Fibroblast of lung (primary cell): ENCODE measurements around the gene SLC6A19. TPM values are rescaled to one million over a fixed set of nuclear protein-coding genes. Genes with fewer than 3 reads are reported as not detected.

Experiments used
- DNase-seq, 2 donors: peaks; one replicate each; pipeline versions ENCODE4 v3.0.0 to v3.0.0-alpha.2; 2010; ENCODE audit warnings: low read depth in 2 of 2
- H2AFZ ChIP-seq: 2 replicates; pipeline ENCODE4 v1.5.1; 2012; ENCODE audit warnings: low read length, control low read depth, inconsistent platforms
- H3K27ac ChIP-seq: 2 replicates; pipeline ENCODE4 v1.5.1; 2011; ENCODE audit warnings: low read length, control low read depth; ENCODE audit not compliant: insufficient read depth
- H3K27me3 ChIP-seq: 2 replicates; pipeline ENCODE4 v1.5.1; 2011; ENCODE audit warnings: mild to moderate bottlenecking, low read length; ENCODE audit not compliant: control insufficient read depth, insufficient read depth
- H3K36me3 ChIP-seq: 2 replicates; pipeline ENCODE4 v1.5.1; 2011; ENCODE audit warnings: low read length; ENCODE audit not compliant: control insufficient read depth, insufficient read depth
- H3K4me1 ChIP-seq: 2 replicates; pipeline ENCODE4 v1.5.1; 2011; ENCODE audit warnings: low read length; ENCODE audit not compliant: control insufficient read depth, insufficient read depth; ENCODE audit errors: extremely low read depth
- H3K4me2 ChIP-seq: 2 replicates; pipeline ENCODE4 v1.5.1; 2011; ENCODE audit warnings: low read length, control low read depth; ENCODE audit not compliant: insufficient read depth; ENCODE audit errors: extremely low read depth
- H3K4me3 ChIP-seq, 4 experiments: fragments of 200-600 bp in 1 of 4; sonication (generic) in 1 of 4; replicated peaks in 1 of 4; 2 replicates each; pipeline ENCODE4 v1.5.1; 2011 to 2016; ENCODE audit warnings: low read length in 4 of 4, low read depth in 3 of 4, mild to moderate bottlenecking in 3 of 4, control low read depth in 2 of 4, inconsistent platforms in 1 of 4, mixed read lengths in 1 of 4; ENCODE audit not compliant: insufficient read depth in 1 of 4; ENCODE audit errors: control extremely low read depth in 1 of 4
- H3K79me2 ChIP-seq: 2 replicates; pipeline ENCODE4 v1.5.1; 2012; ENCODE audit warnings: mild to moderate bottlenecking, low read length, inconsistent platforms; ENCODE audit not compliant: control insufficient read depth, insufficient read depth
- H3K9ac ChIP-seq: 2 replicates; pipeline ENCODE4 v1.5.1; 2011; ENCODE audit warnings: mild to moderate bottlenecking, low read length, control low read depth; ENCODE audit not compliant: insufficient read depth
- H3K9me3 ChIP-seq: 2 replicates; pipeline ENCODE4 v1.5.1; 2012; ENCODE audit warnings: low read depth, low read length; ENCODE audit not compliant: control insufficient read depth, insufficient read depth
- H4K20me1 ChIP-seq: 2 replicates; pipeline ENCODE4 v1.5.1; 2011; ENCODE audit warnings: low read length; ENCODE audit not compliant: control insufficient read depth, insufficient read depth; ENCODE audit errors: extremely low read depth
- EZH2 ChIP-seq: IDR thresholded peaks from 2 replicates; pipeline ENCODE4 v1.5.1; 2012; ENCODE audit warnings: low read length, control low read depth, mild to moderate bottlenecking; ENCODE audit errors: missing control alignments
- polyA plus RNA-seq, 2 donors: library from polyadenylated mRNA; depleted of rRNA in 1 of 2; stranded (reverse) in 1 of 2; unstranded in 1 of 2; fragments of >200 nt; gene quantifications; 2 replicates each; pipeline ENCODE4 v1.2.1, GENCODE V29; 2011 to 2012; ENCODE audit warnings: missing spikeins in 1 of 2
- total RNA-seq: library from RNA; depleted of rRNA; stranded (reverse); fragments of >200 nt; gene quantifications from 2 replicates; pipeline ENCODE4 v1.2.1, GENCODE V29; 2014
- TF ChIP-seq, protein P1 (sequence below), 2 donors: IDR thresholded peaks in 1 of 2; conservative IDR thresholded peaks in 1 of 2; 1 replicate in 1 of 2; 2 replicates in 1 of 2; pipeline ENCODE4 v1.5.1; 2011 to 2012; ENCODE audit warnings: low read length in 2 of 2, control low read depth in 1 of 2, inconsistent platforms in 1 of 2, low read depth in 1 of 2, mild to moderate bottlenecking in 1 of 2

Gene SLC6A19
- total and polyA plus RNA-seq, 2 donors (not counting 1 experiment from before 2014, with no cell fraction given), result not detected

GRCh38 chr5:1222621-1223277, 21.4 kb downstream of the SLC6A19 start:
- H3K9me3 ChIP-seq, result peaks cover 7% of the 10 kb centered on the region
- no peak overlapping the region for H3K4me3 ChIP-seq
- no peak for TF ChIP-seq EZH2
- TF ChIP-seq, protein P1, sequence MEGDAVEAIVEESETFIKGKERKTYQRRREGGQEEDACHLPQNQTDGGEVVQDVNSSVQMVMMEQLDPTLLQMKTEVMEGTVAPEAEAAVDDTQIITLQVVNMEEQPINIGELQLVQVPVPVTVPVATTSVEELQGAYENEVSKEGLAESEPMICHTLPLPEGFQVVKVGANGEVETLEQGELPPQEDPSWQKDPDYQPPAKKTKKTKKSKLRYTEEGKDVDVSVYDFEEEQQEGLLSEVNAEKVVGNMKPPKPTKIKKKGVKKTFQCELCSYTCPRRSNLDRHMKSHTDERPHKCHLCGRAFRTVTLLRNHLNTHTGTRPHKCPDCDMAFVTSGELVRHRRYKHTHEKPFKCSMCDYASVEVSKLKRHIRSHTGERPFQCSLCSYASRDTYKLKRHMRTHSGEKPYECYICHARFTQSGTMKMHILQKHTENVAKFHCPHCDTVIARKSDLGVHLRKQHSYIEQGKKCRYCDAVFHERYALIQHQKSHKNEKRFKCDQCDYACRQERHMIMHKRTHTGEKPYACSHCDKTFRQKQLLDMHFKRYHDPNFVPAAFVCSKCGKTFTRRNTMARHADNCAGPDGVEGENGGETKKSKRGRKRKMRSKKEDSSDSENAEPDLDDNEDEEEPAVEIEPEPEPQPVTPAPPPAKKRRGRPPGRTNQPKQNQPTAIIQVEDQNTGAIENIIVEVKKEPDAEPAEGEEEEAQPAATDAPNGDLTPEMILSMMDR (conservative IDR thresholded peaks at IDR 0.05 in 1 of 2, IDR thresholded peaks at IDR 0.05 in 1 of 2; ENCODE audit: low read depth in 1 of 2, low read length in 2 of 2), result no peak
- H3K9ac ChIP-seq, result no peak overlapping the region
- H3K79me2 ChIP-seq, result no peaks in the 10 kb centered on the region
- no peaks in the 10 kb centered on the region for H4K20me1 ChIP-seq
- no peaks in the 10 kb centered on the region for H3K36me3 ChIP-seq
- H3K4me2 ChIP-seq, result no peak overlapping the region
- H2AFZ ChIP-seq, result no peak overlapping the region
- H3K4me1 ChIP-seq, result no peaks in the 10 kb centered on the region
- H3K27ac ChIP-seq, result no peak overlapping the region
- no peak for DNase-seq
- no peaks in the 10 kb centered on the region for H3K27me3 ChIP-seq

- H3K4me2 ChIP-seq, result no peak overlapping the region
- no peak overlapping the region for H2AFZ ChIP-seq
- TF ChIP-seq EZH2, result no peak
- TF ChIP-seq, protein P1 (conservative IDR thresholded peaks at IDR 0.05 in 1 of 2, IDR thresholded peaks at IDR 0.05 in 1 of 2; ENCODE audit: low read depth in 1 of 2, low read length in 2 of 2), result no peak
- no peaks in the 10 kb centered on the region for H3K36me3 ChIP-seq
- H3K4me3 ChIP-seq, result no peak overlapping the region
- H3K79me2 ChIP-seq, result no peaks in the 10 kb centered on the region
- H4K20me1 ChIP-seq, result no peaks in the 10 kb centered on the region
- H3K9ac ChIP-seq, result no peak overlapping the region
- no peak overlapping the region for H3K27ac ChIP-seq
- H3K27me3 ChIP-seq, result no peaks in the 10 kb centered on the region
- peaks cover 7% of the 10 kb centered on the region for H3K9me3 ChIP-seq
- no peaks in the 10 kb centered on the region for H3K4me1 ChIP-seq
- no peak for DNase-seq
These were observed 21.9 kb downstream of the SLC6A19 start for GRCh38 chr5:1223278-1223670.

DNA sequence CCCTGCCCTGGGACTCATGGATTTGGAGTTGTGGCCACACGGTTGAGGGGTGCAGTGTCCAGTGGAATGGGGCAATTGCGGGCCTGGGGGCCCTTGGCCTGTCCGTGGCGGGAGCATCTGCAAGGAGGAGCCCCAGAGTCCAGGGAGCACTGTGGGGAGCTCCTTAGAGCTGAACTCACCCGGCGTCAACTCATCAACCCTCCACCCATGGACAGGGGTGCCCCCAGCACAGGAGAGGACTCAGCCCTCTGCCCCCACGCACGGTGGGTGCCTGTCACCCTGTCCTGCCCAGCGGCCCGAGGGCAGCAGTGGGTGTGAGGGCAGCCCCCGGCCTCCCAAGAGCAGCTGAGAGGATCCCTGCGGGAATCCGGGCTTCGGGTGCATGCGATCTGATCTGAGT, 23.2 kb downstream of the SLC6A19 start:
- Histone ChIP-seq H3K27me3 (no peaks in the 10 kb centered on the region), H3K4me2 (no peak overlapping the region), H3K9ac (no peak overlapping the region), H3K79me2 (no peaks in the 10 kb centered on the region), H3K4me3 (no peak overlapping the region), H3K27ac (no peak overlapping the region), H3K4me1 (no peaks in the 10 kb centered on the region), H4K20me1 (no peaks in the 10 kb centered on the region), H3K36me3 (no peaks in the 10 kb centered on the region), H2AFZ (no peak overlapping the region), H3K9me3 (peaks cover 7% of the 10 kb centered on the region)
- DNase-seq, result no peak
- TF ChIP-seq EZH2, result no peak
